ENCODE results near the gene FBLN2. TPM values are rescaled to one million over a fixed set of nuclear protein-coding genes. Genes with fewer than 3 reads are reported as not detected.

Gene FBLN2
- polyA plus RNA-seq, 3 donors: 0.08 TPM; not detected in 2

- Histone ChIP-seq H3K4me3 (replicated peaks in 1 of 3; ENCODE audit: low read depth in 2 of 3, low read length in 3 of 3) (no peak overlapping the region), H3K4me2 (replicated peaks; ENCODE audit: extremely low read depth, low read length, poor library complexity, severe bottlenecking) (no peak overlapping the region), H2AFZ (ENCODE audit: insufficient read depth, low read depth, low read length, poor library complexity, severe bottlenecking) (no peak overlapping the region), H3K27ac (ENCODE audit: low read depth in 1 of 2, low read length in 2 of 2) (no peak overlapping the region), H3K27me3 (ENCODE audit: control insufficient read depth in 2 of 2, insufficient read depth in 2 of 2, low read length in 2 of 2) (no peaks in the 10 kb centered on the region), H3K36me3 (replicated peaks in 1 of 2; ENCODE audit: control insufficient read depth in 1 of 2, insufficient read depth in 2 of 2, low read length in 2 of 2) (no peaks in the 10 kb centered on the region), H3K4me1 (ENCODE audit: control insufficient read depth in 1 of 2, insufficient read depth in 2 of 2, low read length in 2 of 2) (no peaks in the 10 kb centered on the region), H3K79me2 (ENCODE audit: insufficient read depth, low read length) (no peaks in the 10 kb centered on the region), H4K20me1 (ENCODE audit: insufficient read depth, low read length) (no peaks in the 10 kb centered on the region), H3K9ac (ENCODE audit: insufficient read depth, low read length, poor library complexity, severe bottlenecking) (no peak overlapping the region), H3K9me3 (replicated peaks in 1 of 2; ENCODE audit: control insufficient read depth in 1 of 2, insufficient read depth in 1 of 2, low read length in 2 of 2) (no peaks in the 10 kb centered on the region)
- DNase-seq: no peak
- H3K4me3 Mint-ChIP-seq: no peak overlapping the region
- WGBS (ENCODE audit: insufficient coverage): 91% methylated on average over 12 of the region's 16 CpGs
- H3K27ac Mint-ChIP-seq: no peak overlapping the region
- TF ChIP-seq CTCF (IDR thresholded peaks at IDR 0.05): no peak
- no peaks in the 10 kb centered on the region for H3K9me3 Mint-ChIP-seq
- H3K36me3 Mint-ChIP-seq: peaks cover 0 to 2% of the 10 kb centered on the region in 2 donors
- intact Hi-C loops (cut with micrococcal nuclease): no loop called here
- peaks cover 1 to 7% (median 5%) of the 10 kb centered on the region in 3 donors for H3K27me3 Mint-ChIP-seq (ENCODE audit: low read depth in 3 of 3)
- H3K4me1 Mint-ChIP-seq: no peaks in the 10 kb centered on the region
Measured at GRCh38 chr3:13505147-13506130, 43.5 kb upstream of the FBLN2 start.

- Mint-ChIP-seq H3K4me1 (no peaks in the 10 kb centered on the region), H3K27ac (peak overlapping the region in 1 of 7 donors; percentile 35), H3K36me3 (peaks cover 0 to 2% of the 10 kb centered on the region in 2 donors), H3K9me3 (no peaks in the 10 kb centered on the region), H3K4me3 (no peak overlapping the region), H3K27me3 (ENCODE audit: low read depth in 3 of 3) (peaks cover 1 to 7% (median 5%) of the 10 kb centered on the region in 3 donors)
- H3K4me3 ChIP-seq (replicated peaks in 1 of 3; ENCODE audit: low read depth in 2 of 3, low read length in 3 of 3): no peak overlapping the region
- intact Hi-C loops (cut with micrococcal nuclease): no loop called here
- no peak for TF ChIP-seq CTCF (IDR thresholded peaks at IDR 0.05)
- no peak overlapping the region for H3K4me2 ChIP-seq (replicated peaks; ENCODE audit: extremely low read depth, low read length, poor library complexity, severe bottlenecking)
- no peaks in the 10 kb centered on the region for H3K36me3 ChIP-seq (replicated peaks in 1 of 2; ENCODE audit: control insufficient read depth in 1 of 2, insufficient read depth in 2 of 2, low read length in 2 of 2)
- no peaks in the 10 kb centered on the region for H3K9me3 ChIP-seq (replicated peaks in 1 of 2; ENCODE audit: control insufficient read depth in 1 of 2, insufficient read depth in 1 of 2, low read length in 2 of 2)
- H3K79me2 ChIP-seq (ENCODE audit: insufficient read depth, low read length): no peaks in the 10 kb centered on the region
- H3K9ac ChIP-seq (ENCODE audit: insufficient read depth, low read length, poor library complexity, severe bottlenecking): no peak overlapping the region
- H3K27me3 ChIP-seq (ENCODE audit: control insufficient read depth in 2 of 2, insufficient read depth in 2 of 2, low read length in 2 of 2): no peaks in the 10 kb centered on the region
- 100% methylated on average over 1 of the region's 1 CpG for WGBS (ENCODE audit: insufficient coverage)
- DNase-seq: no peak
- H3K4me1 ChIP-seq (ENCODE audit: control insufficient read depth in 1 of 2, insufficient read depth in 2 of 2, low read length in 2 of 2): no peaks in the 10 kb centered on the region
- no peaks in the 10 kb centered on the region for H4K20me1 ChIP-seq (ENCODE audit: insufficient read depth, low read length)
- H2AFZ ChIP-seq (ENCODE audit: insufficient read depth, low read depth, low read length, poor library complexity, severe bottlenecking): no peak overlapping the region
- no peak overlapping the region for H3K27ac ChIP-seq (ENCODE audit: low read depth in 1 of 2, low read length in 2 of 2)
Measured at GRCh38 chr3:13506239-13506638, 42.7 kb upstream of the FBLN2 start.

Measured in CD14-positive monocyte (primary cell).